ENCODE measurements around the gene CLEC4D.

The CLEC4D gene

DNA sequence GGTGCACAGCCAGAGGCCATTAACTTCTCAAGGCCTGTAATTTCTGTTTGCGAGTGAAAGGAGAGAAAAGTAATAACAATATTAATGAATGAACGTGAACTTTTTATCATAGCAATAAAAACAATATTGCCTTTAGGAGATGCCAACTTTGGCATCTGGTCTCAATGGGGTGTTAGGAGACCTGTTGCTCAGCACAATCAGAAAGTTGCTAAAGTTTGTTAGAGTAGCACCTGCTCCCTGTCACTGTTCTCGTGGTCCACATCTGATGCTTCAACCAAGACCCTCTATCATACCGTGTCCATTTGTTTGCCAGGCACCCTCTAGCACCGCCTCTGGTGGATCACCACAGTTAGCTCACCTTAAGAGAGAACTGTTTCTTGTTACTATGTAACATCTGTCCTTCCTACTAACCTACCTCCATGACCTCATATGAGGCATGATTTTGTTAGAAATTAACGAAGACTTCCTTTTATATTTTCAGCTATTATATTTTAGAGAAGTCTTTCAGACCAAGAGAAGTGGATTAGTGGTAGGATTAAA lies 39.9 kb downstream of the CLEC4D start:
- no peak for DNase-seq
- intact Hi-C loops (cut with DNase I; ENCODE audit: low total_unique reads), result no loop called here
- no peak overlapping the region for H3K27ac ChIP-seq
- H3K4me1 ChIP-seq, result no peaks in the 10 kb centered on the region
- no peaks in the 10 kb centered on the region for H3K36me3 ChIP-seq
- no peaks in the 10 kb centered on the region for H3K9me3 ChIP-seq
- H3K27me3 ChIP-seq, result no peaks in the 10 kb centered on the region
- no peak overlapping the region for H3K4me3 ChIP-seq
- TF ChIP-seq, protein P1, sequence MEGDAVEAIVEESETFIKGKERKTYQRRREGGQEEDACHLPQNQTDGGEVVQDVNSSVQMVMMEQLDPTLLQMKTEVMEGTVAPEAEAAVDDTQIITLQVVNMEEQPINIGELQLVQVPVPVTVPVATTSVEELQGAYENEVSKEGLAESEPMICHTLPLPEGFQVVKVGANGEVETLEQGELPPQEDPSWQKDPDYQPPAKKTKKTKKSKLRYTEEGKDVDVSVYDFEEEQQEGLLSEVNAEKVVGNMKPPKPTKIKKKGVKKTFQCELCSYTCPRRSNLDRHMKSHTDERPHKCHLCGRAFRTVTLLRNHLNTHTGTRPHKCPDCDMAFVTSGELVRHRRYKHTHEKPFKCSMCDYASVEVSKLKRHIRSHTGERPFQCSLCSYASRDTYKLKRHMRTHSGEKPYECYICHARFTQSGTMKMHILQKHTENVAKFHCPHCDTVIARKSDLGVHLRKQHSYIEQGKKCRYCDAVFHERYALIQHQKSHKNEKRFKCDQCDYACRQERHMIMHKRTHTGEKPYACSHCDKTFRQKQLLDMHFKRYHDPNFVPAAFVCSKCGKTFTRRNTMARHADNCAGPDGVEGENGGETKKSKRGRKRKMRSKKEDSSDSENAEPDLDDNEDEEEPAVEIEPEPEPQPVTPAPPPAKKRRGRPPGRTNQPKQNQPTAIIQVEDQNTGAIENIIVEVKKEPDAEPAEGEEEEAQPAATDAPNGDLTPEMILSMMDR (IDR thresholded peaks at IDR 0.05), result no peak

DNA sequence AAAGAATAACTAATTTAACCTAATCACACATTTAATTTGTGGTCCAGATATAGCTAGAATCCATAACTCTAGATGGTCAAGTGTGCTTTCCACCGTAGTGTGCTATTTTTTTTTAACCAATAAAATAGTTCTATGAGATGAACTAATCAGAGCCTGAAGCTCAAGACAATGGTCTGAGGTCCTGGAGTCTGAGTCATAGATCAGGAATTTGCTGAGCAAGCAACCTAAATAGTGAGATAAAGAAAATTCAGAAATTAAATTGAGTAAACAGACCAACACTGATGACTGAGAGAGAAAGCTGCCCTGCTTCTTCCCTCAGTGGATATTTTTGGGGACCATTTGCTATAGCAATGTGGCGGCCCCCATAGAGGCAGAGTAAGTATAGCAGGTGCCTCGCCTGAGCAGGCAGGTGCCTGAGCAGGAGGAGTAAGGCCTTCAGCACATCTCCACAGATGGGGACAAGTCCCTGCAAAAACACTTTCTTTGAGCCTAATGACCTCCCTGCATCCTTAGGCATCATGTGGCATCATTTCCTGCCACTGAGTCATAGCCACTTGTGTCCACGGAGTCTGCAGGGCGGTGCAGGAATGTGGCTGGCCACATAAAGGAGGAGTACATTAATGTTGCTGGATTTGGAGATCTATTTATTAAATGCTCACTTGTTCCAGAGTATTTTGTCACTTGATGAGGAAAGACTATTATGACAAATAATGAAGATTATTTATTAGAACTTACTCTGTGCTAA lies 41.3 kb downstream of the CLEC4D start:
- no peaks in the 10 kb centered on the region for H3K36me3 ChIP-seq
- H3K4me1 ChIP-seq, result no peaks in the 10 kb centered on the region
- H3K9me3 ChIP-seq, result no peaks in the 10 kb centered on the region
- intact Hi-C loops (cut with DNase I; ENCODE audit: low total_unique reads), result no loop called here
- H3K27me3 ChIP-seq, result no peaks in the 10 kb centered on the region
- TF ChIP-seq, protein P1 (IDR thresholded peaks at IDR 0.05), result no peak
- H3K27ac ChIP-seq, result no peak overlapping the region
- no peak overlapping the region for H3K4me3 ChIP-seq
- DNase-seq, result no peak

DNA sequence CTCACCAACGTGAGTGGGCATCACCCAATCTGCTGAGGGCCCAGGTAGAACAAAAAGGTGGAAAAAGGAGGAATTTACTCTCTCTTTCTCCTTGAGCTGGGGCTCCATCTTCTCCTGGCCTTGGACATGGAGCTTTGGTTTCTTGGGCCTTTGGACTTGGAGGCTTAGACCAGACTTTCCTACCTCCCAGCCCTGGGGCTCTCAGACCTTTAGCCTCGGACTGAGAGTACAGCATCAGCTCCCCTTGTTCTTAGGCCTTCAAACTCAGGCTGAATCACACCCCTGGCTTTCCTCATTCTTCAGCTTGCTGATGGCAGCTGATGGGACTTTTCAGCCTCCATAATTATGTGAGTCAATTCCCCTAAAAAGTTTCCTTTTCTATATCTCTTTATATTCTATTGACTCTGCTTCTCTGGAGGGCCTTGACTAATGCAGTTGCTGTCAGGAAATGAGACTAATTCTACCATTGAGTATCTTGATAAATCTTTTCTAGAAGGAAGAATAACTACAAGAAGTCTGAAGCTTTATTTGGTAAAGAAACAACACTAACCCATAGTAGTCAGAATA lies 43.3 kb downstream of the CLEC4D start:
- H3K9me3 ChIP-seq, result no peaks in the 10 kb centered on the region
- H3K4me1 ChIP-seq, result no peaks in the 10 kb centered on the region
- DNase-seq, result no peak
- no peaks in the 10 kb centered on the region for H3K27me3 ChIP-seq
- intact Hi-C loops (cut with DNase I; ENCODE audit: low total_unique reads), result no loop called here
- H3K36me3 ChIP-seq, result no peaks in the 10 kb centered on the region
- TF ChIP-seq, protein P1 (IDR thresholded peaks at IDR 0.05), result no peak
- H3K4me3 ChIP-seq, result no peak overlapping the region
- no peak overlapping the region for H3K27ac ChIP-seq

DNA sequence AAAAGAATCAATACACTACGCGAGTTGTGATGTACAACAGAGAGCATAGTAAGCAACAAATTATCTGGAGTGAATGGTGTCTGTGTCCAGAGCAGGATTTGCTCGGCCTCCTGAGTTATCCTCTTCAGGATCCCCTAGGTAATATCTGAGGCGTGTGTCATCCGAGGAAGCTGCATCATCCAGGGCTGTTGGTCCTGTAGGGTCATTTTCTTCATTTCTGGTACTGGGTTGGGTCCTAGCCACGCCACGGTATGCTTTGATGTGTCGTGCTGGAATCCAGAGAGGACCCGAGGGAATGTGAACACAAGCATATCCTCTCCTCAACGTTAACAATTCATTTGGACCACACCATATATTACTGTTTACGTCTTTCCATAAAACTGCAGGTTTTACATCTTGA lies 46.4 kb downstream of the CLEC4D start:
- no peaks in the 10 kb centered on the region for H3K4me1 ChIP-seq
- intact Hi-C loops (cut with DNase I; ENCODE audit: low total_unique reads), result no loop called here
- no peaks in the 10 kb centered on the region for H3K27me3 ChIP-seq
- no peak overlapping the region for H3K27ac ChIP-seq
- H3K4me3 ChIP-seq, result no peak overlapping the region
- H3K9me3 ChIP-seq, result peaks cover 0 to 16% (median 9%) of the 10 kb centered on the region in 3 donors
- TF ChIP-seq, protein P1 (IDR thresholded peaks at IDR 0.05), result no peak
- DNase-seq, result no peak
- H3K36me3 ChIP-seq, result no peaks in the 10 kb centered on the region

DNA sequence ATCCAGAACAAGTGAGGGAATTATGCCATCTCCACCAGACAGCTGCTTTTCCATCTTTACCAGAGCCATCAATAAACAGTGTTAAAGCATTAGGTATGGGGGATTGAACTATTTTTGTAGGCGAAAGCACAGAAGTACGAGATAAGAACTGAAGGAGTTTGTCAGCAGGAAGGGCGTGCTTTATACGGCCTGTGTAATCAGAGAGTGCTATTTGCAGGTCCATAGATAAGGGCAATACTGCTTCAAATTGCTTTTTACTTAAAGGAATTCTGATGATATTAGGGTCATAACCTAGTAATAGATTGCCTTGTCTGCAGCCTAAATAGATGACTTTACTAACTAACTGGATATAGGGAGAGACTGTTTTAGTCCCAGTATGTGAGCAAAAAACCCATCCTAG lies 47.7 kb downstream of the CLEC4D start:
- H3K4me1 ChIP-seq, result no peaks in the 10 kb centered on the region
- intact Hi-C loops (cut with DNase I; ENCODE audit: low total_unique reads), result no loop called here
- no peak overlapping the region for H3K4me3 ChIP-seq
- TF ChIP-seq, protein P1 (IDR thresholded peaks at IDR 0.05), result no peak
- H3K27me3 ChIP-seq, result no peaks in the 10 kb centered on the region
- no peak for DNase-seq
- H3K9me3 ChIP-seq, result peaks cover 0 to 16% (median 9%) of the 10 kb centered on the region in 3 donors
- H3K36me3 ChIP-seq, result no peaks in the 10 kb centered on the region
- H3K27ac ChIP-seq, result no peak overlapping the region
